GM23248 (cell line): ENCODE measurements around the gene FANCF.

Experiments
- EZH2 ChIP-seq: fragments of 200-600 bp; sonication (generic); IDR thresholded peaks from 2 replicates; pipeline ENCODE4 v1.6.1; 2018; ENCODE audit warnings: antibody characterized with exemption, mild to moderate bottlenecking; ENCODE audit not compliant: insufficient read depth, poor library complexity, severe bottlenecking
- EZH2phosphoT487 ChIP-seq: fragments of 200-600 bp; sonication (generic); IDR thresholded peaks from 2 replicates; pipeline ENCODE4 v1.6.1; 2018; ENCODE audit warnings: antibody characterized with exemption, moderate library complexity, mild to moderate bottlenecking, low read depth; ENCODE audit not compliant: insufficient read depth

DNA sequence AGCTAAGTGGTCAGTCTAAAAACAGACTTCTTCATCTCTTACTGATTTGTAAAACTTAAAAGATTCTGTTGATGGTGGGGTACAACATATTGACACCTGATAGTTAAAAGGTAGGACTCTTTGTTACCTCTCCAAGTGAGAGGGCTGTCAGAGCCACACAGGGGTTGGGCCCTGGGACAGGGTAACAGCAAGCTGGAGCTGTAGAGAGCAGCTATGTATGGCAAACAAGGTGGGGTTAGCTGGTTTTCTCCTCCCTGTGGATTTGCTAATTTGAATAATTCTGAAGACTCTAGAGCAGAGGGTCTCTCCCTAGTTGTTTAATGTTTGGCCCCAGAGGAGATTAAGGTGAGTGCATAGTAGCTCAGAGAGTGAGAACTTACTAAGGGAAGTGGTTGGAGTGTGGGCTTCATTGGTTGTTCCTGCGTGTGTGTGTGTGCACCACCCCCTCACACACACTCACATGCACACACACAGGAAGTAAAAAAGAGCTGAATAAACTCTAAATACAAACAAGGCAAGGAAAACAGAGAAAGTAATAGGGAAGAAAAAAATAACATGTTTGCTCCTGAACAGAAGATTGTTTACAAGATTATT is 31.6 kb upstream of the FANCF start:
- TF ChIP-seq EZH2phosphoT487 (no peak), EZH2 (no peak)
